Large intestine (tissue), 3 donors: Measurements from ENCODE around the gene EXD3. TPM values are rescaled to one million over a fixed set of nuclear protein-coding genes. Genes with fewer than 3 reads are reported as not detected.

Experiments used
- DNase-seq, 2 donors: peaks; one replicate each; pipeline versions ENCODE4 v3.0.0 to v3.0.0-alpha.2; 2013
- H3K27ac ChIP-seq: one replicate; pipeline ENCODE4 v1.5.1; 2013; ENCODE audit warnings: low read length
- H3K27me3 ChIP-seq: 2 replicates; pipeline ENCODE4 v1.6.1; 2013; ENCODE audit warnings: low read length; ENCODE audit not compliant: control insufficient read depth, insufficient read depth
- H3K36me3 ChIP-seq: 2 replicates; pipeline ENCODE4 v1.6.1; 2013; ENCODE audit warnings: low read length; ENCODE audit not compliant: control insufficient read depth, insufficient read depth
- H3K4me1 ChIP-seq: one replicate; pipeline ENCODE4 v1.6.1; 2013; ENCODE audit warnings: low read length; ENCODE audit not compliant: control insufficient read depth, insufficient read depth
- H3K4me3 ChIP-seq: one replicate; pipeline ENCODE4 v1.5.1; 2013; ENCODE audit warnings: low read length
- H3K9me3 ChIP-seq: one replicate; pipeline ENCODE4 v1.6.1; 2013; ENCODE audit warnings: mild to moderate bottlenecking, low read depth, low read length, moderate library complexity; ENCODE audit not compliant: control insufficient read depth
- WGBS: methylation state at CpG from one replicate; pipeline ENCODE4 v1.1.5; 2013; ENCODE audit warnings: low lambda C conversion rate; ENCODE audit not compliant: insufficient coverage; 5-methylcytosine and 5-hydroxymethylcytosine counted together
- polyA plus RNA-seq: library from polyadenylated mRNA; unstranded; fragments of 120-200 nt; gene quantifications from one replicate; pipeline ENCODE4 v1.2.1, GENCODE V29; 2013

Gene EXD3
- polyA plus RNA-seq, 1 donor, result 36.5 TPM

DNA sequence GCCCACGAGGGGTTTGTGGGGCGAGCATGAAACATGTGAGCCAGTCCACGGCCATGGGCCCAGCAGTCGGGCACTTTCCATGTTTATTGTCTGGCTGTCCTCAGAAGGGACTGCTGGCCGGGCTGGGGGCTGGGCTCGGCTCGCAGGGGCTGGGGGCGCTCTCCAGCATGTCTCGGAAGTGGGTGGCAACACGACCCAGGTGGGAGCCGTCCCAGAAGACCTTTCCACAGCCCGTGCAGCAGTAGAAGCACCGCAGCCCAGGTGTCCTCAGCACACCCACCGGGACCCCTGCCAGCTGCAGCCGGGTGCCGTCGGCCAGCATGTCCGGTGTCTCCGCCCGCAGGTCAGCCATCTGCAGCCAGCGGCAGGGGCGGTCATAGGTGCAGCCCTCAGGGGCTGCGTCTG, 116.1 kb downstream of the EXD3 start:
- H3K27ac ChIP-seq, result peak overlapping the region; percentile 85
- peaks cover 83% of the 10 kb centered on the region for H3K4me1 ChIP-seq

DNA sequence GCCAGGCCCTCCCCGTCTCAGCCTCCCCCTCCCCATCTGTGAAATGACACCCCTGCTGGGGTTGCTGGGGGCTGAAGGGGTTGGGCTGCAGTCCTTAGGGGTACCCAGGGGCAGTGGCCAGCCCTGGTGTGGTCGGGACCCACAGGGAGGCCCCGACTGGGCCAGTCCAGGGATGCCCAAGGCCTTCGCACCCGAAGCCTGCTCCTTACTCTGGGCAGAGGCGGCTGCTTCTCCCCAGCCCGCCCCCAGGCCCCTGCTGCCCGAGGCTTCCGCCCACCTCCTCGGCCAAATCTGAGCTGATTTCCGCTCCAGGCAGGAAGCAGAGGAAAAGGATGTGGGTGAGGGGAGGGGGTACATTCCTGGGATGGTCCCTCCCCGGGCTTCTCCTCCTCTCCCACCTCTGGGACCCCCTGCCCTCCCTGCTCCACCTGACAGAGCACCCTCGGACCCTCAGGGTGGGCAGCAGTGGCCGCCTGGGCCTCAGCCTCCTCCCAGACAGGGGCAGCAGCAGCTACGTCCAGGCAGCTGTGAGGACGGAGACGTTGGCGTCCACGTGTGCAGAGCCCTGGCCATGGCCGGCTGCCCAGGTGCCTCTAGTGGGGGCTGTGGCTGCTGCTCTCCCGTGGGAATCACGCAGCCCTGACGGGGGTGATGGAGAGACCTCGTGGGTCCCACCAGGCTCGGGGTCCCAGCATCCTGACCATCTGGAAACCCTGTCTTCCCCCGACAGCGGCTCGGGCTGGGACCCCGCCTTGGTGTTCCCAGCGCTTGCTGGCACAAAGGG, 116.7 kb downstream of the EXD3 start:
- peak in 1 of 2 donors; percentile 35 for DNase-seq
- Histone ChIP-seq H3K27me3 (no peaks in the 10 kb centered on the region), H3K27ac (peak overlapping the region; percentile 85), H3K36me3 (no peaks in the 10 kb centered on the region), H3K9me3 (no peaks in the 10 kb centered on the region), H3K4me3 (peak overlapping the region; percentile 60), H3K4me1 (peaks cover 77% of the 10 kb centered on the region)
- no CpG with 5 or more reads among the region's 30 CpGs for WGBS

More for the DNA sequence above, 116.1 kb downstream of the EXD3 start:
- peaks cover 2% of the 10 kb centered on the region for H3K9me3 ChIP-seq
- no peaks in the 10 kb centered on the region for H3K27me3 ChIP-seq
- H3K4me3 ChIP-seq, result peak overlapping the region; percentile 60
- no CpG with 5 or more reads among the region's 23 CpGs for WGBS
- no peaks in the 10 kb centered on the region for H3K36me3 ChIP-seq
- peak in 1 of 2 donors; percentile 23 for DNase-seq

DNA sequence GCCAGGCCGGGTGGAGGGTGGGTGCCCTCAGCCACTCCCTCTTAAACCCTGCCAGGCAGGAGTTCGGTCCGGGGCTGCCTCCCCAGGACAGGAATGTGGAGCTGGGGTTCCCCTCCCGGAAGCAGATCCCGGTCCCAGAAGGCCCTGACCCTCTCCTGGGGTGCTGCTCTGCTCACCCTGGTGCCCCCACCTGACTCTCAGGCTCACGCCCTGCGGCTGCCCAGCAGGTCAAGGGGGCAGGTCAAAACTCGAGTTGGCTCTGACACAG, 117.2 kb downstream of the EXD3 start:
- Histone ChIP-seq H3K9me3 (no peaks in the 10 kb centered on the region), H3K36me3 (no peaks in the 10 kb centered on the region), H3K27ac (peak overlapping the region; percentile 85), H3K4me1 (peaks cover 72% of the 10 kb centered on the region), H3K4me3 (peak overlapping the region; percentile 60), H3K27me3 (no peaks in the 10 kb centered on the region)
- WGBS, result no CpG with 5 or more reads among the region's 8 CpGs
- DNase-seq, result no peak

DNA sequence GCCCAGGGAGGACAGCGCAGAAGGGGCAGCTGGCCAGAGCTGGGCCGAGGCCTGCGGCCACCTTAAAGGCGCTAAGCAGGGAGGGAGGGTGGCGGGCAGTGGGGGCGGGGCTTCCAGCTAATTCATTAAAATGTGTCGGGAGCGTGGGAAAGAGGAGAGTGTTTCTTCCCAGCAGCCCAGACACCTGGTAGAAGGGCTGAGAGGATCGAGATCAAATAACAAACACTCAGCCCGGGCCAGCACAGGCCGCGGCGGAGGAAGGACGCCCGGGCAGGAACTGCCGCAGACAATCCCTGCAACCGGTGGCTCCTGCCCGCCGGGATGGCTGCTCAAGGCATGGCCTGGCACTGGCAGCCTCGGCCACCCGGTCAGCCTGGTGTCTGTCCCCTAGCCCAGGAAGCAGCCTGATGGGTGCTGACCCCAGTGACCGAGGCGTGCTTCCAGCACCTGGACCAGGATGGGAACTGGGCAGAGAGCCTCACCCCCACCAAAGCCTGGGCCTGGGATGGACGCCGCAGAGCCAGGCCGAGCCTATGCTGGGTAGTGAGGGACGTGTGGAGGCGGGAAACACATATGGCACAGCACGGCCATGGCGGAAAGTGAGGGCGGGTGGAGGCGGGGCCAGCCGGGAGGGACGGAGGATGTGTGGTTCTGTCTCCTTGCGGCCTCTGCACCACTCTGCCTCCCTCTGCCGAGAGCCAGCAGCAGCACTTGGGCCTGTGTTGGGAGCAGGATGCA, 117.7 kb downstream of the EXD3 start:
- no peaks in the 10 kb centered on the region for H3K36me3 ChIP-seq
- WGBS, result no CpG with 5 or more reads among the region's 36 CpGs
- peaks cover 67% of the 10 kb centered on the region for H3K4me1 ChIP-seq
- H3K27me3 ChIP-seq, result no peaks in the 10 kb centered on the region
- DNase-seq, result peak; percentile 68 to 75
- peak overlapping the region; percentile 60 for H3K4me3 ChIP-seq
- H3K27ac ChIP-seq, result peak overlapping the region; percentile 85
- no peaks in the 10 kb centered on the region for H3K9me3 ChIP-seq

DNA sequence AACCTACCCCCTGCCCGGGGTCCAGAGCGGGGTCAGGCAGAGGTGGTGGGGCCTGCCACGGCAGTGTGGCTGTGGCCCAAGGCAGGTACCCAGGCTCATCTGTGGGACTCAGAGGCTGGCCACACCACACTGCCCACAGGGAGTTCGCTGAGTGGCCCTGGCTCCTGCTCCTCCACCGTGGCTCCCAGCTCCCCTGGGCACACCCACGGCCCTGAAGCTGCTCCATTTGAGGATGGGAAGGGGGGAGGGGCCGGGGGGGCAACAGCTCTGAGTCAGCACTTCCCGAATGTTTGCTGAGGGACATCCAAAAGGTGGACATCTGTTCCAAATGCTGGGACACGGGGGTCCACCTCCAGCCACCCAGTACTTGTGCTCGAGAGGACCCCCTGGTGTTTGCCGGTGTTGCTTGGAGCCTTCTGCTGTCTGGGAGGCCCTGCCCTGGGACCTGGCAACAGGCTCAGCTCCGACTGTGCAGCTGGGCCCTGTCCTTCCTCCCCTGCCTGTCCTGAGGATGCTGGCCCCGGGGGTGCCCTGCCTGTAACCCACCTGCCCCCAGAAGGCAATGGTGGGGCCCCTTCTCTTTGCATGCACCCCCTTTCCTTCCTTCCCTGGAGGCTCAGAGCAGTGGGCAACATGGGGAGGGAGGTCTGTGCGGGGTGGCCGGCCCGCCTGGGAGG, 118.4 kb downstream of the EXD3 start:
- whole genome bisulfite sequencing, result no CpG with 5 or more reads among the region's 16 CpGs
- Histone ChIP-seq H3K9me3 (no peaks in the 10 kb centered on the region), H3K27ac (peak overlapping the region; percentile 85), H3K4me1 (peaks cover 59% of the 10 kb centered on the region), H3K27me3 (no peaks in the 10 kb centered on the region), H3K36me3 (no peaks in the 10 kb centered on the region), H3K4me3 (peak overlapping the region; percentile 60)
- peak in 1 of 2 donors; percentile 51 for DNase-seq

DNA sequence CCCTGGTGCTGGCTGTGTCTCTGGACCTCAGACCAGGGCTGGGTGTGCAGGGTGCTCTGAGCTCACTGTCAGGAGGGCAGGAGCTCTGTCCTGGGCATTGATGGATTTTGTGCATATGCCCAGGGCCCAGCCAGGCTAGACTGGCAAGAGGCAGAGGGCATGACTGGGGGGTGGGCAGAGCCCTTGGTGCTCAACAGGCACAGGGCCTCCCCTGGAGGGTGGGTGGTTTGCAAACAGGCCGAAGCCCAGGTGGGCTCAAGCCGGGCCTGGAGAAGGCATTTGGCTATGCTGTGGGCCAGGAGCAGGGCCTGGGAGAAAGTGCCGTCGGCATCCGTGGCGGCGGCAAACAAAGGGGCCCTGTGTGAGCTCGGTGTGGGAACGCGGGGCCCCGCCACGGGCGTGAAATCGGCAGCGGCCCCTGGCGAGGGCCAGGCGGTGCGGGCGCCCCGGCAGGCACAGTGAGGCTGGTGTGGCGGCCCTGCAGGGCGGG, 119.0 kb downstream of the EXD3 start:
- H3K9me3 ChIP-seq, result no peaks in the 10 kb centered on the region
- peak overlapping the region; percentile 97 for H3K27ac ChIP-seq
- H3K4me3 ChIP-seq, result no peak overlapping the region
- H3K4me1 ChIP-seq, result peaks cover 58% of the 10 kb centered on the region
- H3K36me3 ChIP-seq, result peaks cover 3% of the 10 kb centered on the region
- H3K27me3 ChIP-seq, result peaks cover 3% of the 10 kb centered on the region
- no CpG with 5 or more reads among the region's 22 CpGs for WGBS
- DNase-seq, result peak in 1 of 2 donors; percentile 33

DNA sequence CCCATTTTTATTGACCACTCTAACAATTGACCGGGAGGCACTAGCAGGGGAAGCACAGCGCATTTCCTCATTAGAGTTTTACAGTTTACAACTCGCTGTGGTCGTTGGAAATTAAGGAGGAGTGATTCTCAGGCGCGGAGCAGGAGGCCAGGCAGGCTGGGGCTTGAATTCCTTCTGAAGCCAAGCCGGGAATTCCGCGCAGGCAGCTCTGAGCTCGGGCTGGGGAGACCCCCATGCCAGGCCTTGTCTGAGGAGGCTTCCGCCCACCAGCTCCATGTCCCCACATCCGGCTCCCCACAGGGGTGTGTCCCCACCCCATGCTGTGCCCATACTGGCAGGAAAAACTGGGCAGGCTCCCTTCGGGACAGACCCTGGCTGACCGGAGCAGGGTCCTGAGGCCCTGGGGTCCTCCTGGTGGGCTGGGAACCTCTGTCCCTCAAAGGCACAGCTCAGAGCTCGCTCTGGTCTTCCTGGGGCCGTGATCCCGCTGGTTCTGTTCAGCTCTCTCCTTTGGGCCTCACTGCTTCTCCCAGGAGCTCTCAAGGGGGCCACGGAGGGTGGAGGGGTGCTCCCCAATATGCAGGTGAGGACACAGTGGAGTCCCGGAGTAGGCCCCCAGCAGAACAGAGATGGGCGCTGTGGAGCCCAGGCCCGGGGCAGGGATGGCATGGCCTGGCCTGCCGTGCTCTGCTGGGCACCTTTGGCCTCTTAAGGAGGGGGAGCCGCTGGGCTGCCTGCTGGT, 119.6 kb downstream of the EXD3 start:
- DNase-seq, result peak in 1 of 2 donors; percentile 79
- Histone ChIP-seq H3K27me3 (peaks cover 9% of the 10 kb centered on the region), H3K36me3 (peaks cover 10% of the 10 kb centered on the region), H3K4me1 (peaks cover 59% of the 10 kb centered on the region), H3K9me3 (no peaks in the 10 kb centered on the region), H3K4me3 (peak overlapping the region; percentile 47), H3K27ac (peak overlapping the region; percentile 97)
- no CpG with 5 or more reads among the region's 23 CpGs for WGBS

DNA sequence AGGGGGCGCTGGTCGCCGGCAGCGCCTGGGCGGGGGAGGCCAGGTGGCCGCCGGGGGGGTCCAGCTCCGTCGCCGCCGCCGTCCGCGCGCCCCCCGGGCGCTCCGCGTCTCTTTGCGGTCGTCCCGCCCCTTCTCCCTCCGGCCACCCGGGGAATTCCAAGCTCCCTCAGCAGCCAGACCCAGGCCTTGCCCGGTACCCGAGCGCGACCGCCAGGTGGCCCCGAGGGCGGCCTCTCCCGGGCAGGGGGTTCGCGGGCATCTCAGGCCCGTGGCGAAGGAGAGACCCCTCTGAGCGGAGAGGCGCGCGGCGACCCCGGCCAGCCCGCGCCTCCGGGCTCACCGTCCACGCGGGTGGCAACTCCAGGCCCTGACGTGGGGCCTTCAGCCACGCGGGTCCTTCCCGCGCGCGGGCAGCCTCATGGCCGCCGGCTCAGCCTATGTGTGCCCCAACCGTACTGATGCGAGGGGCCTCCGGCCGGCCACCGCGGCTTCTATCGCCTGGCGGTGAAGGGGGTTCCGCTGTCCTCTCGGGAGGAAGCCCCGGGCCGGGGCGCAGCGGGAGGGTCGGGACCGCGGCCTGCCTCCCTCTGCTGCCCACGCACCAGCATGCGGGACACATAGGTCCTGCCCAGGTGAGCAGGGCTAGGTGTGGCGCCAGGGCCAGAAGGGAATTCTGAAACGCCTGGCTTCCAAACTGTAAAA, 120.4 kb downstream of the EXD3 start:
- H3K9me3 ChIP-seq, result no peaks in the 10 kb centered on the region
- peak overlapping the region; percentile 47 for H3K4me3 ChIP-seq
- peaks cover 62% of the 10 kb centered on the region for H3K4me1 ChIP-seq
- no CpG with 5 or more reads among the region's 78 CpGs for WGBS
- no peak for DNase-seq
- peak overlapping the region; percentile 97 for H3K27ac ChIP-seq
- H3K36me3 ChIP-seq, result peaks cover 14% of the 10 kb centered on the region
- peaks cover 11% of the 10 kb centered on the region for H3K27me3 ChIP-seq

DNA sequence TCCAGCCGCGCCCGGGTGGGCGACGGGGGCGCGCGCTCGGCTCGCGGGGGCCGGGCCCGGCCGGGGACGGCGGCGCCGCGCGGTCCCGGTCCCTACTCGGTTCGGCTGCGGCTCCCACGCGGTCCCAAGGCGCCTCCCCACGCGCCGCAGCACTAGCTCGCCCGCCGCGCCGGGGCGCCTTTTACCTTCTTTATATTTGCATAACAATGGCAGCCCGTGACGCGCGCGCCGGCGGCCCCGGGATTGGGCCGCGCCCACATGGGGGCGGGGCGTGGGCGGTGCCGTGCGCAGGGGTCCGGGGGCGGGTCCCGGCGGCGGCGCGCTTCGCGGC, 120.9 kb downstream of the EXD3 start, which contains the start of gene NRARP:
TSS of gene NRARP (minus strand) at position 154 of the 331 bp plus-strand sequence. CDS start 343 bp downstream, outside the sequence.
- peaks cover 64% of the 10 kb centered on the region for H3K4me1 ChIP-seq
- peak within 1 kb of the TSS; percentile 89 for H3K4me3 ChIP-seq
- peaks cover 14% of the 10 kb centered on the region for H3K36me3 ChIP-seq
- WGBS, result no CpG with 5 or more reads among the region's 60 CpGs
- H3K9me3 ChIP-seq, result no peaks in the 10 kb centered on the region
- H3K27me3 ChIP-seq, result peaks cover 11% of the 10 kb centered on the region
- peak; percentile 90 to 94 for DNase-seq
- H3K27ac ChIP-seq, result peak within 1 kb of the TSS; percentile 97
